Sigmoid colon (tissue), 7 donors: Measurements from ENCODE around the gene SLC22A31. TPM values are rescaled to one million over a fixed set of nuclear protein-coding genes. Genes with fewer than 3 reads are reported as not detected.

ENCODE experiments used
- DNase-seq: peaks from one replicate; pipeline ENCODE4 v3.0.0-alpha.2; 2019
- H3K27ac ChIP-seq, 4 donors: fragments of 200-600 bp; sonication (generic); one replicate each; pipeline ENCODE4 v1.5.1; 2016 to 2019; ENCODE audit warnings: mild to moderate bottlenecking in 1 of 4
- H3K27me3 ChIP-seq, 3 donors: fragments of 200-600 bp; sonication (generic); one replicate each; pipeline ENCODE4 v1.5.1; 2019; ENCODE audit warnings: mild to moderate bottlenecking in 1 of 3
- H3K36me3 ChIP-seq, 4 donors: fragments of 200-600 bp; sonication (generic); one replicate each; pipeline ENCODE4 v1.5.1; 2016 to 2019
- H3K4me1 ChIP-seq, 4 donors: fragments of 200-600 bp; sonication (generic); one replicate each; pipeline ENCODE4 v1.5.1; 2017 to 2019
- H3K4me3 ChIP-seq, 4 donors: fragments of 200-600 bp; sonication (generic); one replicate each; pipeline ENCODE4 v1.5.1; 2017 to 2019; ENCODE audit warnings: mild to moderate bottlenecking in 2 of 4, moderate library complexity in 1 of 4
- H3K9me3 ChIP-seq, 4 donors: fragments of 200-600 bp in 3 of 4; sonication (generic) in 3 of 4; one replicate each; pipeline versions ENCODE4 v1.5.1 to v1.6.1; 2013 to 2019
- EP300 ChIP-seq, 4 donors: sonication (generic); formaldehyde crosslinking; IDR thresholded peaks; one replicate each; pipeline ENCODE4 v1.6.1; 2017; ENCODE audit warnings: antibody characterized with exemption in 4 of 4
- POLR2A ChIP-seq, 2 donors: fragments of 450-650 bp; IDR thresholded peaks; one replicate each; pipeline ENCODE4 v1.6.1; 2016; ENCODE audit warnings: antibody characterized with exemption in 2 of 2, mild to moderate bottlenecking in 2 of 2, moderate library complexity in 2 of 2
- POLR2AphosphoS5 ChIP-seq, 4 donors: sonication (generic); formaldehyde crosslinking; IDR thresholded peaks; one replicate each; pipeline ENCODE4 v1.6.1; 2017; ENCODE audit warnings: antibody characterized with exemption in 4 of 4
- WGBS, 2 donors: extraction: QIAGEN DNeasy Blood & Tissue Kit; methylation state at CpG; one replicate each; pipeline ENCODE4 v1.1.7; 2013; 5-methylcytosine and 5-hydroxymethylcytosine counted together
- intact Hi-C: fragments of 100-400 bp; cut with DNase I; formaldehyde crosslinking; loops from one replicate; pipeline ENCODE4 v1.15.1; 2023
- polyA plus RNA-seq, 3 donors: library from polyadenylated mRNA; stranded (reverse); fragments of 200-250 nt; gene quantifications; one replicate each; pipeline ENCODE4 v1.2.3, GENCODE V29; 2013
- total RNA-seq, 4 donors: library from RNA; depleted of rRNA; stranded (reverse); fragments of >200 nt; gene quantifications; one replicate each; pipeline ENCODE4 v1.1.0, GENCODE V29; 2016
- TF ChIP-seq, protein P1 (sequence below), 4 experiments: fragments of 450-650 bp in 3 of 4; fragments of 200-600 bp in 1 of 4; IDR thresholded peaks; one replicate each; pipeline ENCODE4 v1.5.1; 2016 to 2019; ENCODE audit warnings: antibody characterized with exemption in 4 of 4, mild to moderate bottlenecking in 3 of 4, moderate library complexity in 2 of 4
- donor health status: healthy with polysubstance abuse.
- donor health status: Bipolar disorder and iron deficiency.
- donor health status: healthy.

Gene SLC22A31
- total and polyA plus RNA-seq, 7 donors, result 0.87 TPM; not detected in 6

DNA sequence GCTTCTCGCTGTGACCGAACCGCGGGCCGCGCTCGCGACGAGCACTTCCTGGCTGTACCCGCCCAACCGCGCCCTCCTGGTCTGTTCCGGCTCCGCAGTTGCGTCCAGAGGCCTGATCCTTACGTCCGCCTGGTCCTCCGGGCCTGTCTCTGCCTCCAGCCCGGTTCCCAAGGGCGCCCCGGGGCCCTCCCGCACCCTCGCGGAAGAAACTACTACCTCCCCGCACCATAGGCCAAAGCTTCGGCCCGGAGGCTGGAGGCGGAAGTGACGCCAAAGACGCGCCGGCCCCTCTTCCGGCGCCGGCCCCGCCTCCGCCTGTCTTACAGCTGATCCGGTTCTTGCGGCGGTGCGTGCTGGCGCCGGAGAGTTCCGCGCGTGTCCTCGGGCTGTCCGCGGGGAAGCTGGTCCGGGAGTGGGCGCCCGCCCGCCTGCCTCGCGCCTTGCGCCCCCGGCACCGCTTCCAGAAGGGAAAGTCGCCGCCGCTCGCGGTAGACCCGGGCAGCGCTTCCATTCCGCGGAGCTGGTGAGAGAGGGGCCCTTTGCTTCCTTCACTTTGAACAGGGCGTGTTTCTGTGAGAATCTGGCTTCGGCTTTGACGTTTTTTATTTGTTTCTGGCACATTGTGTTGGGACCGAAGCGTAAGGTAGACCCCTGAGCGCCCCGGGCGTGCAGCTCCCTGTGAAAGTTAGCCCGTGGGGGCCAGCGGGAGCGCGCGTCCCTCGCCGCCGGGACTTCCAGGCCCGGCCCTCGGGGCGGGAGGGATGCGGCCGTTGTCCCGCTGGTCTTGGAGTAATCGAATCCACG lies 17.3 kb upstream of the SLC22A31 start, which contains the start of gene ZNF778:
TSS of gene ZNF778 (plus strand) at position 316 of the 804 bp plus-strand sequence. CDS start 3,425 bp downstream, outside the sequence.
- TF ChIP-seq POLR2A (IDR thresholded peaks at IDR 0.05), result peak; percentile 32 to 66
- TF ChIP-seq, protein P1, sequence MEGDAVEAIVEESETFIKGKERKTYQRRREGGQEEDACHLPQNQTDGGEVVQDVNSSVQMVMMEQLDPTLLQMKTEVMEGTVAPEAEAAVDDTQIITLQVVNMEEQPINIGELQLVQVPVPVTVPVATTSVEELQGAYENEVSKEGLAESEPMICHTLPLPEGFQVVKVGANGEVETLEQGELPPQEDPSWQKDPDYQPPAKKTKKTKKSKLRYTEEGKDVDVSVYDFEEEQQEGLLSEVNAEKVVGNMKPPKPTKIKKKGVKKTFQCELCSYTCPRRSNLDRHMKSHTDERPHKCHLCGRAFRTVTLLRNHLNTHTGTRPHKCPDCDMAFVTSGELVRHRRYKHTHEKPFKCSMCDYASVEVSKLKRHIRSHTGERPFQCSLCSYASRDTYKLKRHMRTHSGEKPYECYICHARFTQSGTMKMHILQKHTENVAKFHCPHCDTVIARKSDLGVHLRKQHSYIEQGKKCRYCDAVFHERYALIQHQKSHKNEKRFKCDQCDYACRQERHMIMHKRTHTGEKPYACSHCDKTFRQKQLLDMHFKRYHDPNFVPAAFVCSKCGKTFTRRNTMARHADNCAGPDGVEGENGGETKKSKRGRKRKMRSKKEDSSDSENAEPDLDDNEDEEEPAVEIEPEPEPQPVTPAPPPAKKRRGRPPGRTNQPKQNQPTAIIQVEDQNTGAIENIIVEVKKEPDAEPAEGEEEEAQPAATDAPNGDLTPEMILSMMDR (IDR thresholded peaks at IDR 0.05), result no peak
- no peak for TF ChIP-seq EP300 (IDR thresholded peaks at IDR 0.05)
- peak; percentile 82 to 93 (median 92) for TF ChIP-seq POLR2AphosphoS5 (IDR thresholded peaks at IDR 0.05)
- intact Hi-C loops, result loop anchor here (2.0 to 10.0 kb wide), 6 partner anchors 125 to 1263 kb away; partner anchors contain the start of genes ACSF3, BANP, GALNS and TRAPPC2L
- 0% methylated on average over 91 of the region's 91 CpGs for WGBS, 2 donors

DNA sequence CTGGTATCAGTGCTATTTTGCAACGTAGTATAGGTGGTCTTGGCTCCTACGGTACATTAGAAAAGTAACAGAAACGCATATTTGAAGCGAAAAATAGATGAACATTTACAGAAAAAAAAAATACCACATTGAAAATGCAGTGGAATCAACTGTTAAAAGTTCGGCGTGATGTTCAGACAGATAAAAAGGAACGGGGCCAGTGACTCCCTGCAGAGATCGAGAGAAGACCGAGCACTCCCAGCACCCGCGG lies 16.7 kb upstream of the SLC22A31 start:
- H3K4me3 ChIP-seq, result peak overlapping the region; percentile 69 to 99 (median 86)
- TF ChIP-seq POLR2AphosphoS5 (IDR thresholded peaks at IDR 0.05), result no peak
- TF ChIP-seq, protein P1 (IDR thresholded peaks at IDR 0.05), result no peak
- WGBS, 2 donors, result 0% methylated on average over 11 of the region's 11 CpGs
- H3K36me3 ChIP-seq, result peaks cover 0 to 21% (median 8%) of the 10 kb centered on the region in 4 donors
- DNase-seq, result no peak
- H3K9me3 ChIP-seq, result no peaks in the 10 kb centered on the region
- peaks cover 0 to 33% (median 31%) of the 10 kb centered on the region in 4 donors for H3K4me1 ChIP-seq
- intact Hi-C loops, result loop anchor here (2.0 to 10.0 kb wide), 6 partner anchors 125 to 1262 kb away; partner anchors contain the start of genes ACSF3, BANP, GALNS and TRAPPC2L
- H3K27ac ChIP-seq, result peak overlapping the region; percentile 96 to 98 (median 96)
- no peaks in the 10 kb centered on the region for H3K27me3 ChIP-seq

More for the DNA sequence above, 17.3 kb upstream of the SLC22A31 start, which contains the start of gene ZNF778:
- no peaks in the 10 kb centered on the region for H3K27me3 ChIP-seq
- peak; percentile 91 for DNase-seq
- peaks cover 2 to 27% (median 13%) of the 10 kb centered on the region in 4 donors for H3K36me3 ChIP-seq
- H3K4me3 ChIP-seq, result peak within 1 kb of the TSS; percentile 69 to 99 (median 86)
- no peaks in the 10 kb centered on the region for H3K9me3 ChIP-seq
- H3K4me1 ChIP-seq, result peaks cover 0 to 33% (median 31%) of the 10 kb centered on the region in 4 donors
- H3K27ac ChIP-seq, result peak within 1 kb of the TSS; percentile 96 to 98 (median 96)

DNA sequence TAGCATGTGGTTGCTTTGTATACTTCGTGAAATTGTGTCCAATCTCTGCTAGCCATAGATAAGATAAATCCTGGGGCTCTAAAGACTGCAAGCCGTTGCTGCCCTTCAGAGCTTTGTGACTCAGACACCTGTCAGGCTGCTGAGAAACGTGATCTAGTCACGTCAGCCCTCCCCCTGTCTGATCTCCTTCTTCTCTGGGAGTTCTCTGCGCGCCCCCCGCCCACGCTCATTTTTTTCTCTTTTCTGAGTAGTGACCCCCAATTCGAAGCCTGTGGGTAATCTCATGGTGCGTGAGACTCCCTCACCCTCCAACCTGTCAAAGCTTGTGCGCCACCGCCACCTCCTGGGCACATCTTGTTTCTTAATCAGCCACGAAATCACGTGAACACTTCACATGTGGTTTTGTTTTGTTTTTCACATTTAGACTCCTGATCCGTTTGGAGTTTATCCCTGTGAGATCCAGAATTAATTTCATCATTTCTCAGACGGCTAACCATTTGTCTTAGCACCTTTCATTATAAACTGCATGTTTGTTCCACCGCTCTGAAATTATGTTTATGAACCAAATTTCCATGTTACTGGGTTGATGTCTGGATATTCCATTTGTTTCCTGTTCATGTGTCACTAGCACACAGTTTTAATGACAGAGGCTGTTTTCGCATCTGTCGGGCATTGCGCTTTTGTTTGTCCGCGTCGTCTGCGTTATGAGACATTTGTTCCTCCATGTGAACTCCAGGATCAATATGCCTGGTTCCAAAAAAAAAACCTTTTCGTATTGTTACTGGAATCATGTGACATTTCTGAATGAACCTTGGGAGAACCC lies 16.2 kb upstream of the SLC22A31 start:
- peak overlapping the region; percentile 96 to 98 (median 96) for H3K27ac ChIP-seq
- H3K4me1 ChIP-seq, result peaks cover 0 to 33% (median 31%) of the 10 kb centered on the region in 4 donors
- intact Hi-C loops, result loop anchor here (2.0 to 10.0 kb wide), 6 partner anchors 124 to 1262 kb away; partner anchors contain the start of genes ACSF3, BANP, GALNS and TRAPPC2L
- WGBS, 2 donors, result 1 to 2% methylated on average over 25 of the region's 25 CpGs
- no peak for TF ChIP-seq POLR2A (IDR thresholded peaks at IDR 0.05)
- TF ChIP-seq, protein P1 (IDR thresholded peaks at IDR 0.05), result peak; percentile 44 to 80 (median 60)
- TF ChIP-seq POLR2AphosphoS5 (IDR thresholded peaks at IDR 0.05), result peak in 1 of 4 donors; percentile 60
- TF ChIP-seq EP300 (IDR thresholded peaks at IDR 0.05), result peak in 1 of 4 donors; percentile 1
- H3K9me3 ChIP-seq, result no peaks in the 10 kb centered on the region
- H3K27me3 ChIP-seq, result no peaks in the 10 kb centered on the region
- H3K36me3 ChIP-seq, result peaks cover 0 to 16% (median 4%) of the 10 kb centered on the region in 4 donors
- peak overlapping the region; percentile 69 to 99 (median 86) for H3K4me3 ChIP-seq
- DNase-seq, result peak; percentile 87

DNA sequence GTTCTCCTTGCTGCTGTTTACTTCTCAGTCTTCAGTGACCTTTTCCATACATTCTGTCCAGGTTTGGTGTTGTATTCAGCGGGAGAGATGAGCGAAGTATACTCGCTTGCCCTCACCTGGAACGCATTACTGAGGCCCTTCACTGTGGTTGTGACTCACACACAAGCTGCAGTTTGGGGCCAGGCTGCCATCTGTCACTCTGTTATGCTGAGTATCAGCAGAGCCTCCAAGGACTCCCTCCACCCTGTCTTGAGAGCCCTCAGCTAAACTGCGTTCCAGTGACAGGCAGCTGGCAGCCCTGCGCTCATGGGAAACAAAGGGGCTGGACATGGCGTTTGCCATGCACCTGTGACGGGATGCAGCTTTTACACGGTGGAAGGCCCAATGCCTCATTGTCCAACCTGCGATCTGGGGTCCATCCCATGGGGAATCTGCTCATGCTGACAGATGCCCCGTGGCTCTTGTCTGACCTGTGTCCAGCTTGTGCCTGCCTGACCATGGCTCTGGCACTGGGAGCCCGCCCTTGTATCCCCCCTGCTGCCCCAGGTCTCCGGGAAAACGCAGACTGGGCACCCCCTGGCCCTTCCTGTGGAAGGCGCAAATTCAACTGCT lies 10.7 kb upstream of the SLC22A31 start:
- Histone ChIP-seq H3K27me3 (peaks cover 0 to 18% (median 0%) of the 10 kb centered on the region in 3 donors), H3K4me3 (no peak overlapping the region), H3K9me3 (no peaks in the 10 kb centered on the region), H3K36me3 (no peaks in the 10 kb centered on the region), H3K27ac (no peak overlapping the region), H3K4me1 (peaks cover 0 to 7% (median 6%) of the 10 kb centered on the region in 4 donors)
- DNase-seq, result no peak
- TF ChIP-seq POLR2AphosphoS5 (IDR thresholded peaks at IDR 0.05), result no peak
- TF ChIP-seq POLR2A (IDR thresholded peaks at IDR 0.05), result no peak
- TF ChIP-seq, protein P1 (IDR thresholded peaks at IDR 0.05), result no peak
- intact Hi-C loops, result loop anchor here (10.0 kb wide), 2 partner anchors 466 to 1256 kb away; partner anchors contain the start of gene BANP
- whole genome bisulfite sequencing, 2 donors, result 66 to 67% methylated on average over 15 of the region's 15 CpGs
